Right lobe of liver (tissue), 4 donors: Measurements from ENCODE around the gene CCDC201.

ENCODE experiments used
- POLR2A ChIP-seq: fragments of 450-650 bp; IDR thresholded peaks from one replicate; pipeline ENCODE4 v1.6.1; 2017; ENCODE audit warnings: antibody characterized with exemption, mild to moderate bottlenecking
- TF ChIP-seq, protein P1 (sequence below), 4 donors: fragments of 200-600 bp in 3 of 4; fragments of 450-650 bp in 1 of 4; IDR thresholded peaks; one replicate each; pipeline versions ENCODE4 v1.5.1 to v1.8.0; 2016 to 2022; ENCODE audit warnings: antibody characterized with exemption in 4 of 4, mild to moderate bottlenecking in 2 of 4
- donor health status: DM: no; HTN: no; CAD: no.
- donor health status: DM: no; HTN: no; CAD: no.
- donor health status: DM: no; HTN: yes; CAD: no.

DNA sequence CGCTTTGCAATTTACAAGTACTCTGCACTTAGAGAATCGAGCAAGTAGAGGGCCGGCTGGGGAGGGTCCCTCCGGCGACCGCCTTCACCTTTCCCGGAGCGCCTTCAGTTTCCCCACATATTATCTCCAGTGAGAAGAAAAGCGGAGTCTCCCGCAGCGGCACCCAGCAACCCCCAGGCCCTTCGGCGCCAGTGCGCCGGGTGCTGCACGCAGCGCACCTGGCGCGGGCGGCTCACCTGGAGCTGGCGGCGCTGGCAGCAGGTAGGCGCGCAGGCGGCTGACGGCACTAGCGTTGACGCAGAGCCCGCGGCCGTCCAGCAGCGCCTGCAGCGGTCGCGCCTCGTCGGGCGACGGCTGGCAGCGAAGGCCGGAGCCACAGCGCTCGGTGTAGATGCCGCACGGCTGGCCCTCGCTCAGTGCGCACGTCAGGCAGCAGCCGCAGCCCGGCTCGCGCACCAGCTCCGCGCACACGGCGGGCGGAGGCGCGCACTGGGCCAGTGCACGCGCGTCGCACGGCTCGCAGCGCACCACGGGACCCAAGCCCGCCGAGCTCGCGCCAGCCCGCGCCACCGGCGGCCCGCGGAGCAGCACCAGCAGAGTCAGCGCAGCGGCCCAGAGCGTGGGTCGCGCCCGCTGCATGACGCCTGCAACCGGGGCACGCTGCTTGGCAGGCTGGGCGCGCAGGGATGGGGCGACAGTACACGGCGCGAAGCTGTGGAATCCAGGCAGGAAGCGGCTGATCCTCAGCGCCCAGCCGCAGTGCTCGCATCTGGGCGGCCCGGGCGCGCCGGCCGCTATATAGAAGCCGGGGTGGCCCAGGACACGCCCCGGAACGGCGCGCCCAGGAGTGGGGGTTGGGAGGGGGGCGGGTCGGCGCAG lies 47.9 kb upstream of the CCDC201 start, which contains the start of gene IGFBP3:
- TF ChIP-seq, protein P1, sequence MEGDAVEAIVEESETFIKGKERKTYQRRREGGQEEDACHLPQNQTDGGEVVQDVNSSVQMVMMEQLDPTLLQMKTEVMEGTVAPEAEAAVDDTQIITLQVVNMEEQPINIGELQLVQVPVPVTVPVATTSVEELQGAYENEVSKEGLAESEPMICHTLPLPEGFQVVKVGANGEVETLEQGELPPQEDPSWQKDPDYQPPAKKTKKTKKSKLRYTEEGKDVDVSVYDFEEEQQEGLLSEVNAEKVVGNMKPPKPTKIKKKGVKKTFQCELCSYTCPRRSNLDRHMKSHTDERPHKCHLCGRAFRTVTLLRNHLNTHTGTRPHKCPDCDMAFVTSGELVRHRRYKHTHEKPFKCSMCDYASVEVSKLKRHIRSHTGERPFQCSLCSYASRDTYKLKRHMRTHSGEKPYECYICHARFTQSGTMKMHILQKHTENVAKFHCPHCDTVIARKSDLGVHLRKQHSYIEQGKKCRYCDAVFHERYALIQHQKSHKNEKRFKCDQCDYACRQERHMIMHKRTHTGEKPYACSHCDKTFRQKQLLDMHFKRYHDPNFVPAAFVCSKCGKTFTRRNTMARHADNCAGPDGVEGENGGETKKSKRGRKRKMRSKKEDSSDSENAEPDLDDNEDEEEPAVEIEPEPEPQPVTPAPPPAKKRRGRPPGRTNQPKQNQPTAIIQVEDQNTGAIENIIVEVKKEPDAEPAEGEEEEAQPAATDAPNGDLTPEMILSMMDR (IDR thresholded peaks at IDR 0.05), result no peak
- peak; percentile 51 for TF ChIP-seq POLR2A
